Fibroblast of villous mesenchyme (primary cell): Measurements from ENCODE around the gene NR3C2. TPM values are rescaled to one million over a fixed set of nuclear protein-coding genes. Genes with fewer than 3 reads are reported as not detected.

Source experiments
- DNase-seq: peaks from one replicate; pipeline ENCODE4 v3.0.0-alpha.2; 2010; ENCODE audit warnings: low read depth
- H3K4me3 ChIP-seq: 2 replicates; pipeline ENCODE4 v1.5.1; 2011; ENCODE audit warnings: low read depth, mild to moderate bottlenecking, low read length
- total RNA-seq: library from RNA; depleted of rRNA; stranded (reverse); fragments of >200 nt; gene quantifications from 2 replicates; pipeline ENCODE4 v1.2.3, GENCODE V29; 2012
- TF ChIP-seq, protein P1 (sequence below): IDR thresholded peaks from 2 replicates; pipeline ENCODE4 v1.5.1; 2012; ENCODE audit warnings: low read depth, mild to moderate bottlenecking, low read length; ENCODE audit not compliant: insufficient read depth

NR3C2 gene
- total RNA-seq, 1 donor = under 0.01 TPM

DNA sequence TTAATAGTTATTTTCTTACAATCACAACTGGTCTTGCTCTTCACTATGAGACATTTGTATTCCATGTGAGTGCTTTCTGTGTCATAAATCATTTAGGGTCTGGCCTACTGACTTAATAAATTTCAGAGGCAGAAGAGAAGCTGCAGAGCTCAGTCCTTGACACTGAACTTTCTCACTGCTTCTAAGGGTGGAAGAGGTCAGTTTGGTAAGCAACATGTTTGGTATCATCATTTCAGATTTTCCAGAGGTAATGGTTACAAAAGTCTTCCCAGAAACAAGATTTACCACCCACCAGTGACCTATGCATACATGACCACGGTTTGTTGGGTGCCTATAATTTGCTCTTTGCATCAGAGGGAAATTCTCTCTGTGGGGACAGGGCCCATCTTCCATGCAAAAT is 148.6 kb downstream of the NR3C2 start:
- no peak for DNase-seq
- TF ChIP-seq, protein P1, sequence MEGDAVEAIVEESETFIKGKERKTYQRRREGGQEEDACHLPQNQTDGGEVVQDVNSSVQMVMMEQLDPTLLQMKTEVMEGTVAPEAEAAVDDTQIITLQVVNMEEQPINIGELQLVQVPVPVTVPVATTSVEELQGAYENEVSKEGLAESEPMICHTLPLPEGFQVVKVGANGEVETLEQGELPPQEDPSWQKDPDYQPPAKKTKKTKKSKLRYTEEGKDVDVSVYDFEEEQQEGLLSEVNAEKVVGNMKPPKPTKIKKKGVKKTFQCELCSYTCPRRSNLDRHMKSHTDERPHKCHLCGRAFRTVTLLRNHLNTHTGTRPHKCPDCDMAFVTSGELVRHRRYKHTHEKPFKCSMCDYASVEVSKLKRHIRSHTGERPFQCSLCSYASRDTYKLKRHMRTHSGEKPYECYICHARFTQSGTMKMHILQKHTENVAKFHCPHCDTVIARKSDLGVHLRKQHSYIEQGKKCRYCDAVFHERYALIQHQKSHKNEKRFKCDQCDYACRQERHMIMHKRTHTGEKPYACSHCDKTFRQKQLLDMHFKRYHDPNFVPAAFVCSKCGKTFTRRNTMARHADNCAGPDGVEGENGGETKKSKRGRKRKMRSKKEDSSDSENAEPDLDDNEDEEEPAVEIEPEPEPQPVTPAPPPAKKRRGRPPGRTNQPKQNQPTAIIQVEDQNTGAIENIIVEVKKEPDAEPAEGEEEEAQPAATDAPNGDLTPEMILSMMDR = no peak

DNA sequence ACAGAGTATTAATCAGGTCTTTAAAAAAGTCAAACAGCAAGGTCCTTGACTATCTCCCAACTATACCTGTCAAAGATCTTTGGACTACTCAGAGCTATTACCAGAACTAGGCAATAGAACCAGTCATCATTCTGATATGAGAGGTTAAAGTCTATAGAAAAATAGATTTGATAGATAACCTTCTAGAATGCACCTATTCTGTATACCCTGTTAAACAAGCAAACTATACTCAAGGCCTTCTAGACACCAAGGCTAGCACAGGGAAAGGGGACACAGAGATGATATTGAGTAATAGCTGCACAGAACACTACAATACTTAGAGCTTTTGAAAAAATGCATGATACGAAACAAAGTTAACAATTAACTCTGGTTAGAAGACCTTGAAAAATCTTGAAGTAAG is 149.5 kb downstream of the NR3C2 start:
- TF ChIP-seq, protein P1 = no peak
- DNase-seq = no peak
- H3K4me3 ChIP-seq = no peak overlapping the region

More for the DNA sequence above, 148.6 kb downstream of the NR3C2 start:
- H3K4me3 ChIP-seq = no peak overlapping the region

DNA sequence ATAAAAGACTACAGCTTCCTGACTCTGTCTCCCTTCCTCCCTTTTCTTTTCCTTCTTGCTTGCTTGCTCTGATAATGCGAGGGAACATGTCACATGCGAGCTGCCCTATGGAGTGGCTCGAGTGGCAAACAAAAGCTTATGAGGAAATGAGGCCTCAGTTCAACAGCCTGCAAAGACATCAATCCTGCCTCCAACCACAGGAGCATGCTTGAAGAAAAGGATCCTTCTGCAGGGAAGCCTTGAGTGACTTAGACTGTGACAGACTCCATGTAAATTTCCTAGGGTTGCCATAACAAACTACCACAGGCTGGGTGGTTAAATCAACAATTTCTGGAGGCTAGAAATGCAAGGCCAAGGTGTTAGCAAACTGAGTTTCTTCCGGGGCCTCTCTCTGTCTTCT is 152.5 kb downstream of the NR3C2 start:
- no peak for DNase-seq
- H3K4me3 ChIP-seq = no peak overlapping the region
- TF ChIP-seq, protein P1 = no peak

DNA sequence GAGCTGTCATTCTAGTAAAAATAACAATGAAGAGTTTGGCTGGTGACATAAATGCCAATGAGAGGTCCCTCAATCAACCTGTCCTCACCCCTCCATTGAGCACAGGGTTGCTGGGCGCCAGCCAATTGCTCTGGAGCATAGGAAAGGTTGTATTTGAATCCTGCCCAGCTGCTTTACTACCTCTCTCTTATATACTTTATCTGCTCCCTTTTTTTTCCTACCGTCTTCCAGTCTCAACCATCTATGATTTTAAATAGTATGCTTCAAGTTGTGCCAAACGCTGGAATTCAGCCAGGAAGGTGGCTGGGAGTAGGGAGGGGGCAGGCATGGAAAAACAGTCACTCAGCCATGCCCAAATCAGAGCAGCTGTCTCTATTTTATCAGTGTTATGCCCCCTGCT is 153.8 kb downstream of the NR3C2 start:
- H3K4me3 ChIP-seq = no peak overlapping the region
- TF ChIP-seq, protein P1 = no peak
- no peak for DNase-seq

DNA sequence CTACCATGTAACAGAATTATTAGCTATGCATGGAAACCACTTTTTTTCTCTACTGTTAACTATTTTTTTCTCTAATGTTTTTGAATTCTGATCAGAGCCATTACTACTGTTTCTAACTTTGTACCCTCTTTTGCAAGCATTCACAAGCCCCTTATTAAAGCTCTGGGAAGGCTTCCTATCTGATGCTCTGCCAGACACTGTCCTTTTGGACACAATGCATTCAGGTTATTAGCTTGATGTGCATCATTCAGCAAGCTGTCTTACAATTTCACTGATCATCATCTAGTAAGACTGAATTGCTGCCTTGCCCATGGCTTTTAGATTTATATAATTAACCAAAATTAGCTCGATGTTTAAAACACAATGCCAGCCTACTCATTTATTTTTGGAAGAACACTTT is 155.1 kb downstream of the NR3C2 start:
- no peak for DNase-seq
- H3K4me3 ChIP-seq = no peak overlapping the region
- TF ChIP-seq, protein P1 = no peak

DNA sequence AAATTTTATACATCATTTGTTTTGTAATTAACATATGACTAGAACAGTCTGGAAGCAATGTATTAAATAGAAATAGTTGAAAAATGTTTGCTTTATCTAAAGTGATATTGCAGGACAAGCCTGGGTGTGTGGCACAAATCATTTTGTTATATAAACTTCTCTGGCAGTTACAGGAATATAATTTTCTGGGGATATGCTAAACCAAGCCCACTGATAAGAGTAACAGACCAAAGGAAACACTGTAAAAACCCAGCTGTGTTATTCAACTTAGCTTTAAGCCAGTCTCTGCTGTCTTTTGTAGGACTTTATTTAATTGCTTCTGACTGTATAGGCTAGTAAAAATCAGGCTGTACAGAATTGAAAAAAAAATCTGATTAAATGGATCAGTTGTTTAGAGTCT is 156.2 kb downstream of the NR3C2 start:
- DNase-seq = no peak
- TF ChIP-seq, protein P1 = no peak

DNA sequence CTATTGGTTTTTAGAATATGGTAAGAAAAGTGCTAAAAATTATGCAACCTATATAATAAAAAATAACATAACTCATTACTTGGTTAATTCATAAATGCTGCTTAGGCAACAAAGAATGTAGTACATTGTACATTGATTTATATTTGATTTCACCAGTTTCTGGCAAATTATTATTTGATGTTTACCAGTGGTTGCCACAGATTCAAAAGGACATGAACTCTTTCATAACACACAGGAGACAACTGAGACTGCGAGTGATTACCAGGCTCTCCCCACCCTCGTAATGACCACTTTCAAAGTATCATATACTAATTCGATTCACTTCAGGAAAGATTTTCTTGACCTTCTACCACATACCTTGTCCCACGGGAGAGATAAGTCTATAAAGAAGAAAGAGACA is 158.5 kb downstream of the NR3C2 start:
- TF ChIP-seq, protein P1 = no peak
- no peak for DNase-seq
- H3K4me3 ChIP-seq = no peak overlapping the region

More for the DNA sequence above, 156.2 kb downstream of the NR3C2 start:
- no peak overlapping the region for H3K4me3 ChIP-seq
